GM19099 (cell line): Measurements from ENCODE around the gene EIF4G1.

Experiments
- POLR2A ChIP-seq: IDR thresholded peaks from 3 replicates; pipeline ENCODE4 v1.6.1; 2011; ENCODE audit warnings: low read depth; ENCODE audit not compliant: insufficient read length; ENCODE audit errors: extremely low read depth

EIF4G1 gene

GRCh38 chr3:184321666-184322065 lies 7.3 kb downstream of the EIF4G1 start:
- TF ChIP-seq POLR2A: no peak

- TF ChIP-seq POLR2A: no peak
Observed at GRCh38 chr3:184322731-184323487, 8.5 kb downstream of the EIF4G1 start.

GRCh38 chr3:184323696-184324095 lies 9.3 kb downstream of the EIF4G1 start:
- no peak for TF ChIP-seq POLR2A

GRCh38 chr3:184325269-184325668 lies 10.9 kb downstream of the EIF4G1 start:
- TF ChIP-seq POLR2A: no peak

- no peak for TF ChIP-seq POLR2A
Observed at GRCh38 chr3:184325715-184326369, 11.4 kb downstream of the EIF4G1 start.

- no peak for TF ChIP-seq POLR2A
Observed at GRCh38 chr3:184327171-184327570, 12.8 kb downstream of the EIF4G1 start.

- TF ChIP-seq POLR2A: no peak
Observed at GRCh38 chr3:184328516-184328915, 14.1 kb downstream of the EIF4G1 start.

GRCh38 chr3:184332370-184333090 lies 18.1 kb downstream of the EIF4G1 start:
- TF ChIP-seq POLR2A: no peak

- TF ChIP-seq POLR2A: no peak
Observed at GRCh38 chr3:184333190-184333589, 18.8 kb downstream of the EIF4G1 start.

GRCh38 chr3:184333700-184334099 lies 19.3 kb downstream of the EIF4G1 start:
- no peak for TF ChIP-seq POLR2A

- TF ChIP-seq POLR2A: no peak
Observed at GRCh38 chr3:184334470-184335158, 20.2 kb downstream of the EIF4G1 start.

GRCh38 chr3:184335291-184335660 lies 20.9 kb downstream of the EIF4G1 start:
- TF ChIP-seq POLR2A: no peak

GRCh38 chr3:184335661-184336546 lies 21.5 kb downstream of the EIF4G1 start:
- no peak for TF ChIP-seq POLR2A
